Measurements from ENCODE around the gene HLA-DOA.
A peak's percentile ranks its signal among the peaks of the same experiment; 100 is the strongest.

Gene HLA-DOA

GRCh38 chr6:32975886-32976285 is 33.5 kb downstream of the HLA-DOA start:
- peak overlapping the region in 1 of 2 donors; percentile 98 for H3K27ac Mint-ChIP-seq
- H3K4me3 Mint-ChIP-seq = peak overlapping the region; percentile 75 to 82
- H3K9me3 Mint-ChIP-seq = no peaks in the 10 kb centered on the region
- no peaks in the 10 kb centered on the region for H3K27me3 Mint-ChIP-seq
- ATAC-seq (no peak), DNase-seq (no peak)
- peaks cover 72% of the 10 kb centered on the region for H3K4me1 Mint-ChIP-seq

- ATAC-seq = no peak
- H3K27me3 Mint-ChIP-seq = no peaks in the 10 kb centered on the region
- DNase-seq = no peak
Measured at GRCh38 chr6:32974541-32975308, 34.7 kb downstream of the HLA-DOA start.

DNA sequence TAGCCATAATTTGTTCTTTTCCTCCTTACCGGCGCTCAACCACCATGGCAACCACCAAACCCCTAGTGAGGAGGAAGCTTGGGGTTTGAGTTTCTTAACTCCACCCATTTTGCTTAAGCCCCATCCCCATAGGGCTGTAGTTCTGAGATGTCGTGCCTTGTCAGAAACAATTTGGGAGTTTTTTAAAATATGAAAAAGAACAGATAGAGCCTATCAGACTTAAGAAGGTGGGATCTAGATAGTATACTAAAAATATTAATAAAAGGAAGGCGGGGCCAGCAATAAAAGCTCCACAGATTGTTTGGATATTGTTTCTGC is 35.4 kb downstream of the HLA-DOA start:
- Mint-ChIP-seq H3K4me3 (peak overlapping the region; percentile 75 to 82), H3K27me3 (no peaks in the 10 kb centered on the region), H3K27ac (peak overlapping the region; percentile 95 to 99), H3K9me3 (no peaks in the 10 kb centered on the region), H3K4me1 (peaks cover 55% of the 10 kb centered on the region)
- DNase-seq (no peak), ATAC-seq (no peak)

More at GRCh38 chr6:32974541-32975308, 34.7 kb downstream of the HLA-DOA start:
- peak overlapping the region; percentile 75 to 82 for H3K4me3 Mint-ChIP-seq
- peak overlapping the region; percentile 90 to 95 for H3K27ac Mint-ChIP-seq
- peaks cover 60% of the 10 kb centered on the region for H3K4me1 Mint-ChIP-seq
- H3K9me3 Mint-ChIP-seq = no peaks in the 10 kb centered on the region

GRCh38 chr6:32973144-32974015 is 36.0 kb downstream of the HLA-DOA start:
- H3K4me1 Mint-ChIP-seq = peaks cover 49% of the 10 kb centered on the region
- no peaks in the 10 kb centered on the region for H3K9me3 Mint-ChIP-seq
- no peaks in the 10 kb centered on the region for H3K27me3 Mint-ChIP-seq
- DNase-seq (peak in 1 of 2 donors; percentile 74), ATAC-seq (no peak)
- H3K4me3 Mint-ChIP-seq = peak overlapping the region; percentile 75 to 82
- H3K27ac Mint-ChIP-seq = peak overlapping the region; percentile 95 to 99

GRCh38 chr6:32972353-32973143 is 36.8 kb downstream of the HLA-DOA start:
- Mint-ChIP-seq H3K27ac (peak overlapping the region; percentile 95 to 99), H3K4me1 (peaks cover 41% of the 10 kb centered on the region), H3K27me3 (no peaks in the 10 kb centered on the region), H3K4me3 (peak overlapping the region; percentile 75 to 82), H3K9me3 (no peaks in the 10 kb centered on the region)
- DNase-seq (peak; percentile 67 to 78), ATAC-seq (peak; percentile 35)

DNA sequence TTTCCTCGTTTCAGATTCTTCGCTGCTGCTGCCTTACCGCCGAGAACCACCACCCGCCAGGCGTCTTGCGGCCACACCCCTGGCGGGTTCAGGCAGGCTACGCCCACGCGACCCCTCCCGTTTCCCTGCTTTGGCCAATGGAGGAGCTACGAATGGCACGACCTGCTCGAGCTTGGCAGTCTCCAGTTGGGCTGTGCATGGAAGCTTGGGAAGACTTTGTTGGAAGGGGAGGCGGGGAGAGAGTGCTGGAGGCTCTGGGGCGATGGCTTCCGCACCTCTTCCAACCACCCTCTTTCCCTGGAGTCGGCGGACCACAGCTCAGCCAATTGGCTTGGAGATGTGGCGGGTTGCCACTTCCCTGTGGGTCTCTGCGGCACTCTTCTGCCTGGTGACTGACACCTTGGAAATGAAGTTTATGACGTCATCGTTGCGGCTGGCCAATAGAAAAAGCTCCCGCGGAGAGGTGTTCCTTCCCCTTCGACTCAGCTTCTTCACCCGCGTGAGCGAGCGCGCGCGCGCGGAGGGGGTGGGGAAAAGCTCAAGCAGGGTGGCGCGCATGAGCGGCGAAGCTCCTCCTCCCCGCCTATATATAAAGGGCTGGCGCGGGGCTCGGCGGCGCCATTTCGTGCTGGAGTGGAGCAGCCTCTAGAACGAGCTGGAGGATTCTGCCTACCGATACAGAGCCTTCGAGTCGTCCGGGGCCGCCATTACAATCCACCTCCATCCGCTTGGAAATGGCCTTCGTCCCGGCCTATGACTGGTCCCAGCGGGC is 37.6 kb downstream of the HLA-DOA start:
- Mint-ChIP-seq H3K4me3 (peak overlapping the region; percentile 75 to 82), H3K9me3 (no peaks in the 10 kb centered on the region), H3K27ac (peak overlapping the region; percentile 99 to 100), H3K4me1 (peaks cover 38% of the 10 kb centered on the region), H3K27me3 (no peaks in the 10 kb centered on the region)
- DNase-seq = peak; percentile 100
- ATAC-seq = peak; percentile 58

GRCh38 chr6:32971242-32971580 is 38.2 kb downstream of the HLA-DOA start:
- DNase-seq = no peak
- Mint-ChIP-seq H3K27ac (peak overlapping the region; percentile 99 to 100), H3K4me3 (peak overlapping the region; percentile 75 to 82), H3K9me3 (no peaks in the 10 kb centered on the region), H3K27me3 (no peaks in the 10 kb centered on the region), H3K4me1 (peaks cover 38% of the 10 kb centered on the region)
- no peak for ATAC-seq

DNA sequence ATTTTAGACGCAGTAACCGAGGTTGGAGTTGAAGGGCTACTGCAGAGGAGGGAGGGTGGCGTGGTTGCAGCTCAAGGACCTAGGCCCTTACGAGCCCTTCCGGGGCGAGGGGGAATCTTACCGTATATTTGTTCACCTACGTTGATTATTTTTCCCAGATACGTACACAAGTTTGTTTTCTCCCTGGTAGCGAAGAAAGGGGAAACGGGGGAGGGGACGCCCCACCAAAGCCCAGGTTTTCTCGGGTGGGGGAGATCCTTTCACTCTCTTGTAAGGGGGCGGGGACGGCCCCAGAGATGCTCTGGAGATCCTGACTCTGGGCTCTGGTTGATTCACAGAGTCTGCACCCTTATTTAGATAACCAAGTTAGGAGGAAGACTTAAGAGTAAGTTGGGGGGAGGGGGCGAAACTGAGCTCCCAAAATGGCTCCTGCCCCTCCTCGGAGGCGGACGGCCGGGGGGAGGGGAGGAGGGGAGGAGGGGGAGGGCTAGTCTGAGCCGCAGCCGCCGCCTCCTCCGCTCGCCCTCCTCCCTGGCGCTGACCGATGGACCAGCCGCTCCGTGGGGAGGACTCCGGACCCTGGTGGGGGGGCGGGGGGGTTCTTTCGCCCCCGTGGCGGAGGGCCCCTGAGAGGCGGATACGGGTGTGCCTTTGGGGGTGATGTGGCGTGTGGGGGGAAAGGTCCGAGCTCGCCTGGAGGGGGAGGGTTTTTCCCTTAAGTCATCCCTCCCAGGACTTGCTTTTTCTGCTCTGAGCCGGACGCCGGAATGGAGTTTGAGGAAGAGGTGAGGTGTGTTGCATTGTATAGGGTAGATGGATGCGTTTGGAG is 38.8 kb downstream of the HLA-DOA start:
- Mint-ChIP-seq H3K9me3 (no peaks in the 10 kb centered on the region), H3K27ac (peak overlapping the region; percentile 99 to 100), H3K27me3 (no peaks in the 10 kb centered on the region), H3K4me3 (peak overlapping the region; percentile 75 to 82), H3K4me1 (peaks cover 38% of the 10 kb centered on the region)
- DNase-seq (peak; percentile 86 to 92), ATAC-seq (peak; percentile 57)

- Mint-ChIP-seq H3K4me3 (peak overlapping the region; percentile 75 to 82), H3K9me3 (no peaks in the 10 kb centered on the region), H3K27me3 (no peaks in the 10 kb centered on the region), H3K27ac (peak overlapping the region; percentile 99 to 100), H3K4me1 (peaks cover 38% of the 10 kb centered on the region)
- ATAC-seq (no peak), DNase-seq (peak; percentile 85)
Measured at GRCh38 chr6:32969685-32970412, 39.5 kb downstream of the HLA-DOA start.

DNA sequence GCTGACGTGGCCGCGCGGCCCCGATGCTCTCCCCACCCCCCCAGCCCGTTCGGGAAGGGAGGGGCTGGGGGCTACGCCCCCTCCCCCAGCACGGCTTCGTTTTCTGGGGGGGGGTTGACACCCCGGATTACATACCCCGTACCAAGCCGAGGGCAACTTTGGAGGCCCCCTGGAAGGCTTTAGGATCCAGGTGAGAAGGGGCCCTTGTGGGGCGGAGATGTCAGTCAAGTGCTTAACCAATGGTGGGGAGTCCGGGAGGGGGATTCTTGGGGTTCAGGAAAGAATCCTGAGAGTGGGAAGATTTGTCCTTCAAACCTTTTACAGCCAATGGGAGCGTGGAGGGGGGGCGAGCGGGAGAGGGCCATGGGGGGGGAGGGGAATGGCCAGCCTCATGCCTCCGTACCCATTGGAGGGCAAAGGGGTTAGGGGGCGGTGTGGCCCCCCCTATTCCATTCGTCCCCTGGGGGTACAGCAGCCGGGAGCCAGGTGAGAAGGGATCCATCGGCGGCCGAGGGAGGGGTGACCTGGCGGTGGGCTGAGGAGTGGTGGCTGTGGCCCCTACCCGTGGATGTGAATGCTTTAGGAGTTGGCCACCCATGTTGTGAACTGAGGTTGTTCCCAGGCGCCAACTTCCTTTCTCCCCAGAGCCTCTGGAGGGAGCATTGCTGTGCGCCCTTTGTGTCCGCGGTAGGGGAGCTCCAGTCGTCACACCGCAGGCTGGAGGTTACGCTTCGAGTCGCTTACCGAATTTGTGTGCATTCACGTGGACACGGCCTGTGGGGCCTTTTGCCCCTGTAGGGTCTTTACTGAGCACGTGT is 40.3 kb downstream of the HLA-DOA start:
- Mint-ChIP-seq H3K9me3 (no peaks in the 10 kb centered on the region), H3K27me3 (no peaks in the 10 kb centered on the region), H3K27ac (peak overlapping the region; percentile 99 to 100), H3K4me3 (peak overlapping the region; percentile 75 to 82), H3K4me1 (peaks cover 42% of the 10 kb centered on the region)
- DNase-seq (peak; percentile 77 to 82), ATAC-seq (peak; percentile 16)

- Mint-ChIP-seq H3K9me3 (no peaks in the 10 kb centered on the region), H3K4me3 (peak within 1 kb of the TSS; percentile 75 to 82), H3K27ac (peak within 1 kb of the TSS; percentile 99 to 100), H3K27me3 (no peaks in the 10 kb centered on the region), H3K4me1 (peaks cover 43% of the 10 kb centered on the region)
- peak; percentile 97 to 98 for DNase-seq
- ATAC-seq = peak; percentile 46
Measured at GRCh38 chr6:32968093-32968866, 41.1 kb downstream of the HLA-DOA start, which contains the start of gene BRD2. Gene BRD2, plus strand, starts transcription at chr6:32968594. Its CDS starts 4,305 bp downstream, at chr6:32972899.

Data from stimulated activated naive CD8-positive, alpha-beta T cell treated with anti-CD3 and anti-CD28 coated beads, Interleukin-15, amount 100 ng/mL, for 72 hours (primary cell).